MM.1S (cell line): ENCODE data around the gene PLVAP.

Experiments used
- DNase-seq: peaks from one replicate; pipeline ENCODE4 v3.0.0-alpha.2; 2015
- H2AFZ ChIP-seq: fragments of 300-600 bp; sonication (generic); 2 replicates; pipeline ENCODE4 v1.6.0; 2016; ENCODE audit warnings: antibody characterized with exemption, low read length
- H3F3A ChIP-seq: fragments of 300-600 bp; sonication (generic); 2 replicates; pipeline ENCODE4 v1.6.1; 2016; ENCODE audit warnings: mild to moderate bottlenecking, antibody characterized with exemption, low read length, moderate library complexity, mixed read lengths; ENCODE audit not compliant: insufficient read depth
- H3K27ac ChIP-seq: fragments of 300-600 bp; sonication (generic); 2 replicates; pipeline ENCODE4 v1.5.1; 2016; ENCODE audit warnings: mild to moderate bottlenecking, low read length
- H3K27me3 ChIP-seq: fragments of 300-600 bp; sonication (generic); replicated peaks from 2 replicates; pipeline ENCODE4 v1.6.0; 2016; ENCODE audit warnings: low read length; ENCODE audit not compliant: insufficient read depth
- H3K36me3 ChIP-seq: fragments of 300-600 bp; sonication (generic); replicated peaks from 2 replicates; pipeline ENCODE4 v1.6.1; 2016; ENCODE audit warnings: mild to moderate bottlenecking, low read length, mixed read lengths; ENCODE audit not compliant: insufficient read depth
- H3K4me1 ChIP-seq: fragments of 300-600 bp; sonication (generic); 2 replicates; pipeline ENCODE4 v1.6.1; 2016; ENCODE audit warnings: low read length, mixed read lengths
- H3K4me2 ChIP-seq: fragments of 300-600 bp; sonication (generic); 2 replicates; pipeline ENCODE4 v1.6.0; 2016; ENCODE audit warnings: low read depth, low read length
- H3K4me3 ChIP-seq: fragments of 300-600 bp; sonication (generic); 2 replicates; pipeline ENCODE4 v1.5.1; 2016; ENCODE audit warnings: low read length, mixed read lengths
- H3K79me2 ChIP-seq: fragments of 300-600 bp; sonication (generic); 2 replicates; pipeline ENCODE4 v1.6.1; 2016; ENCODE audit warnings: mixed run types, low read length, mixed read lengths
- H3K9ac ChIP-seq: fragments of 300-600 bp; sonication (generic); 2 replicates; pipeline ENCODE4 v1.6.1; 2016; ENCODE audit warnings: low read length, mixed read lengths
- H3K9me2 ChIP-seq: fragments of 300-600 bp; sonication (generic); replicated peaks from 2 replicates; pipeline ENCODE4 v1.6.1; 2016; ENCODE audit warnings: mild to moderate bottlenecking, low read length, mixed read lengths; ENCODE audit not compliant: insufficient read depth
- H3K9me3 ChIP-seq: fragments of 300-600 bp; sonication (generic); replicated peaks from 2 replicates; pipeline ENCODE4 v1.6.1; 2016; ENCODE audit warnings: mild to moderate bottlenecking, low read length, mixed read lengths; ENCODE audit not compliant: insufficient read depth
- H4K20me1 ChIP-seq: fragments of 300-600 bp; sonication (generic); 2 replicates; pipeline ENCODE4 v1.6.1; 2016; ENCODE audit warnings: mild to moderate bottlenecking, low read length, moderate library complexity, mixed read lengths; ENCODE audit not compliant: insufficient read depth
- EZH2 ChIP-seq: fragments of 300-600 bp; sonication (generic); optimal IDR thresholded peaks from 2 replicates; pipeline ENCODE3; 2017; ENCODE audit warnings: low read depth, mild to moderate bottlenecking, antibody characterized with exemption, low read length, mixed read lengths
- EZH2phosphoT487 ChIP-seq: fragments of 300-600 bp; sonication (generic); IDR thresholded peaks from 2 replicates; pipeline ENCODE4 v1.6.1; 2018; ENCODE audit warnings: antibody characterized with exemption, low read length
- TF ChIP-seq, protein P1 (sequence below): fragments of 300-600 bp; sonication (generic); IDR thresholded peaks from 2 replicates; pipeline ENCODE4 v1.5.1; 2016; ENCODE audit warnings: antibody characterized with exemption, low read length, mixed read lengths

The PLVAP gene

DNA sequence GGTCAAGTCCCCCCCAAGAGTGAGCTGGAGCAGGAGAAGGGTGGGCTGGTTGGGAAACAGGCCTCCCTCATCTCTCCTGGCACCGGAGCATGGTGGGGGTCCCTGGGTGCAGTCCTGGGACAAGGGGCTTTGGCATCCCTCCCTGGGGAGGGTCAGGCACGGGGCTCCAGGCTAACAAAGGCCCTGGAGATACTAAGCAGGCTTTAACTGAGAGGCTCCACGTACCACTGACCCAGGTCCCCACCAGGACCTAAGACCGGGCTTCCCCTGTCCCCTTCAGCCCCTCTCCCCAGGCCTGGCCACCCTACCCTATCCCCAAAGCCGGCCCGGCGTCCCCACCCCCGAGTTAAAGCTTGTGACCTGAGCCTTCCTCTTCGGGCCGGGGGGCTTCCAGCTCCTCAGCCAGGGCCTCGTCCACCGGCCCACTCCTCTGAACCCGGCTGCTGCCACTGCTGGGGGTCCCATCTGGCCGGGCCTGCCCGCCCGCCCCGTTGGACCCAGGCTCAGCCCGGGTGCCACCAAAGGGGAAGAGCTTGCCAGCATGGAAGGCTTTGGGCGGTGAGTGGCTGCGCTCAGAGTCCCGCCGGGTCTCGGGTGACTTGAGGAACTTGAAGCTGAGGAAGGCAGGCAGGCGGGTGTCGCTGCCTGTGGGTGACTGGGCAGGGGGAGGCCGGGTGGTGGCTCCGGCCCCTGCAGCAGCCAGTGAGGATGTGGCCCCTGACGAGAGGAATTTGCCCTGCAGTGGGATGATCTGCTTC is 52.6 kb downstream of the PLVAP start:
- Histone ChIP-seq H3K27ac (no peak overlapping the region), H3K4me1 (no peaks in the 10 kb centered on the region), H3K9me2 (no peaks in the 10 kb centered on the region), H3K9me3 (no peaks in the 10 kb centered on the region), H3K4me2 (no peak overlapping the region), H3F3A (0 out of 2 replicates have a peak, but pooled peaks cover 3% of the 10 kb centered on the region), H4K20me1 (no peaks in the 10 kb centered on the region), H3K4me3 (no peak overlapping the region), H3K9ac (no peak overlapping the region), H3K27me3 (peaks cover 20% of the 10 kb centered on the region), H2AFZ (no peak overlapping the region), H3K79me2 (no peaks in the 10 kb centered on the region), H3K36me3 (no peaks in the 10 kb centered on the region)
- no peak for DNase-seq
- TF ChIP-seq EZH2phosphoT487 (no peak), EZH2 (no peak)
- TF ChIP-seq, protein P1, sequence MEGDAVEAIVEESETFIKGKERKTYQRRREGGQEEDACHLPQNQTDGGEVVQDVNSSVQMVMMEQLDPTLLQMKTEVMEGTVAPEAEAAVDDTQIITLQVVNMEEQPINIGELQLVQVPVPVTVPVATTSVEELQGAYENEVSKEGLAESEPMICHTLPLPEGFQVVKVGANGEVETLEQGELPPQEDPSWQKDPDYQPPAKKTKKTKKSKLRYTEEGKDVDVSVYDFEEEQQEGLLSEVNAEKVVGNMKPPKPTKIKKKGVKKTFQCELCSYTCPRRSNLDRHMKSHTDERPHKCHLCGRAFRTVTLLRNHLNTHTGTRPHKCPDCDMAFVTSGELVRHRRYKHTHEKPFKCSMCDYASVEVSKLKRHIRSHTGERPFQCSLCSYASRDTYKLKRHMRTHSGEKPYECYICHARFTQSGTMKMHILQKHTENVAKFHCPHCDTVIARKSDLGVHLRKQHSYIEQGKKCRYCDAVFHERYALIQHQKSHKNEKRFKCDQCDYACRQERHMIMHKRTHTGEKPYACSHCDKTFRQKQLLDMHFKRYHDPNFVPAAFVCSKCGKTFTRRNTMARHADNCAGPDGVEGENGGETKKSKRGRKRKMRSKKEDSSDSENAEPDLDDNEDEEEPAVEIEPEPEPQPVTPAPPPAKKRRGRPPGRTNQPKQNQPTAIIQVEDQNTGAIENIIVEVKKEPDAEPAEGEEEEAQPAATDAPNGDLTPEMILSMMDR: no peak

DNA sequence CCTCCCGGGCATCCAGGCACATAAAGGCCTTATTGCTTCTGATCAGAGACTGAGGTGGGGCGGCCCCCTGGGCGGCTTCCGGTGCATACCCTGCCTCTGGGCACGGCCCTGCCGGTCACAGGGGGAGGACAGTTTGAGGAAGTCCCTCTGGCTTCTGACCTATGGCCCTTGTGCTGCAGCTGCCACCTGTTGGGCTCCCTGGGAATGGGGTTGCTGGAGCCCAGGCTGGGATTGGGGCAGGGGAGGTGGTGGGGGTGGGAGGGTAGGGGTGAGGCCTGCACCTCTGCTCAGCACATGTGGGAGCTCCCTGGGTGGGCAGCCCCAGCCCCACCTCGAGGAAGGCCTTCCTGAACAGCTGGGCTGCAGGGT is 53.2 kb downstream of the PLVAP start:
- H3K9me2 ChIP-seq: no peaks in the 10 kb centered on the region
- no peaks in the 10 kb centered on the region for H3K79me2 ChIP-seq
- H3K4me1 ChIP-seq: no peaks in the 10 kb centered on the region
- H3K4me2 ChIP-seq: no peak overlapping the region
- DNase-seq: no peak
- no peak overlapping the region for H3K27ac ChIP-seq
- H3F3A ChIP-seq: 0 out of 2 replicates have a peak, but pooled peaks cover 3% of the 10 kb centered on the region
- no peaks in the 10 kb centered on the region for H3K36me3 ChIP-seq
- no peaks in the 10 kb centered on the region for H4K20me1 ChIP-seq
- H3K4me3 ChIP-seq: no peak overlapping the region
- H3K9ac ChIP-seq: no peak overlapping the region
- TF ChIP-seq EZH2phosphoT487 (no peak), EZH2 (no peak)
- H3K9me3 ChIP-seq: no peaks in the 10 kb centered on the region
- no peak overlapping the region for H2AFZ ChIP-seq
- H3K27me3 ChIP-seq: peaks cover 14% of the 10 kb centered on the region

DNA sequence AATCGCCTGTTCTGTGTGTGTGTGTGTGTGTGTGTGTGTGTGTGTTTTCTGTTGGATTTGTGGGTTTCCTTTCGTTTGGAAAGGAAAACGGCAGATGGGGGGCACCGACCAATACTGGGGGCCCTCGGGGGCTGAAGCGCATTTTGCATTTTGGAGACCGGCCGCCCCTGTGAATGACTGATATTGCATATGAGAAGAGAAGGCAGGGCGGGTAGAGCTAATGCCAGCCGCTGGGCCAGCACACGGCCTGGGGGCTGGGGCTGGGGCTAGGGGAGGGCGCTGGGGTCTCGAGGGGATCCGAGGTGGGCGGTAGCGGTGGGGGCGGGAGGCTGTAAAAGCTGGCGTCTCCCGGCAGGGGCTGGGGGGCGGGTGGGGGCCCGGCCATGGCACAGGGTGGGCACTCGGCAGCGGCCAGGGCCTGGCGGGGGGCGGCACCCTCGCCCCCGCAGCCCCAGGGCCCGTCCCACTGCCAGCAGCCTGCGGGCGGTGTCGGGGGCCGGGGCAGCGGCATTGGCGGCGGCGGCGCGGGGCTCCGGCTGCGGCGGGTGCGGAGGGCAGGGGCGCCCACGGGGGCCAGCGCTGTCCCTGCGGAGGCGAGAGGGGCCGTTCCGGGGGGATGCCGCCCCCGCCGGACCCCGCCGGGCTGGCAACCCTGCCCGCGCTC is 53.7 kb downstream of the PLVAP start:
- H3K27ac ChIP-seq: no peak overlapping the region
- no peak overlapping the region for H3K4me2 ChIP-seq
- H3K4me3 ChIP-seq: no peak overlapping the region
- peaks cover 12% of the 10 kb centered on the region; the same call in 1 of the 2 replicates for H3K27me3 ChIP-seq
- no peaks in the 10 kb centered on the region for H3K9me2 ChIP-seq
- no peaks in the 10 kb centered on the region for H4K20me1 ChIP-seq
- H3K4me1 ChIP-seq: no peaks in the 10 kb centered on the region
- H3K9ac ChIP-seq: no peak overlapping the region
- TF ChIP-seq, protein P1: no peak
- TF ChIP-seq EZH2: no peak
- no peak for TF ChIP-seq EZH2phosphoT487
- no peaks in the 10 kb centered on the region for H3K9me3 ChIP-seq
- no peak for DNase-seq
- no peak overlapping the region for H2AFZ ChIP-seq
- 0 out of 2 replicates have a peak, but pooled peaks cover 3% of the 10 kb centered on the region for H3F3A ChIP-seq
- H3K36me3 ChIP-seq: no peaks in the 10 kb centered on the region
- no peaks in the 10 kb centered on the region for H3K79me2 ChIP-seq

DNA sequence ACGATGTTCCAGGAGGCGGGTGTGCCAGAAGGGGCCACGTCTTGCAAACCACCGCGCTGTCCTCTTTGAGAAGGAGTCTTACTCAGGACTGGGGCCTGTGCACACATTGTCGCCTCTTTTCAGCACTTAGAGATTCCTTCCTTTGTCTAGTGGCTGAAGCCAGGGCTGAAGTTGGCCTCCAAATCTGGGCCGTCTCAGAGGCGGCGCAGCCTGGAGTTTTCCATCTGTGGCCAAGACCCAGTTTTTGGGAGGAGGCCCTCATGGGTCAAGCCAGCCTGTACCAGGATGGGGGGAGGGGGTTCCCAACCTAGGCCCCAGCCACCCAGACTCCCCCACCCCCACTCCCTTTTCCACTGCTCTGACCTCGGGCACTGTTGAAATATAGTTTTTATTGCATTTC is 54.3 kb downstream of the PLVAP start:
- Histone ChIP-seq H3K79me2 (no peaks in the 10 kb centered on the region), H2AFZ (no peak overlapping the region), H3K27me3 (peaks cover 6% of the 10 kb centered on the region; the same call in 1 of the 2 replicates), H3K9me2 (no peaks in the 10 kb centered on the region), H4K20me1 (no peaks in the 10 kb centered on the region), H3K27ac (no peak overlapping the region), H3K9ac (no peak overlapping the region), H3K4me2 (no peak overlapping the region), H3K36me3 (no peaks in the 10 kb centered on the region), H3K4me3 (no peak overlapping the region), H3K4me1 (no peaks in the 10 kb centered on the region), H3F3A (0 out of 2 replicates have a peak, but pooled peaks cover 3% of the 10 kb centered on the region), H3K9me3 (no peaks in the 10 kb centered on the region)
- TF ChIP-seq, protein P1: no peak
- DNase-seq: no peak
